ENCODE results near the gene NAT9.

GRCh38 chr17:74746922-74747321 is 29.2 kb downstream of the NAT9 start:
- TF ChIP-seq POLR2A (IDR thresholded peaks at IDR 0.05; ENCODE audit: extremely low read depth, insufficient read length): no peak
- TF ChIP-seq CTCF (IDR thresholded peaks at IDR 0.05; ENCODE audit: low read depth, low read length): no peak

Measured in NB4 (cell line).